Cardiac muscle cell (in vitro differentiated cells and primary cell): ENCODE results near the gene PDE6C. TPM values are rescaled to one million over a fixed set of nuclear protein-coding genes. Genes with fewer than 3 reads are reported as not detected.

Experiments used
- DNase-seq, 2 donors: peaks; one replicate each; pipeline versions ENCODE4 v3.0.0 to v3.0.0-alpha.2; 2010 to 2017; ENCODE audit warnings: low read depth in 1 of 2, low spot score in 1 of 2
- H3K27ac ChIP-seq: fragments of 200-600 bp; sonication (generic); 2 replicates; pipeline ENCODE4 v1.5.1; 2016
- H3K27me3 ChIP-seq: fragments of 200-600 bp; sonication (generic); 2 replicates; pipeline ENCODE4 v1.6.0; 2016; ENCODE audit warnings: control low read depth
- H3K36me3 ChIP-seq: fragments of 200-600 bp; sonication (generic); 2 replicates; pipeline ENCODE4 v1.5.1; 2016; ENCODE audit warnings: control low read depth
- H3K4me1 ChIP-seq: fragments of 200-600 bp; sonication (generic); 2 replicates; pipeline ENCODE4 v1.8.1; 2017; ENCODE audit warnings: low read depth, mild to moderate bottlenecking, mixed run types
- H3K4me3 ChIP-seq: fragments of 200-600 bp; sonication (generic); 2 replicates; pipeline ENCODE4 v1.5.1; 2016; ENCODE audit warnings: mild to moderate bottlenecking
- H3K9me3 ChIP-seq: fragments of 200-600 bp; sonication (generic); 2 replicates; pipeline ENCODE4 v1.5.1; 2017; ENCODE audit warnings: low read depth, mild to moderate bottlenecking, control low read depth
- polyA plus RNA-seq: library from polyadenylated mRNA; unstranded; fragments of >200 nt; fragmentation: Nextera tagmentation; extraction: Ambion mirVana; gene quantifications from 2 replicates; pipeline ENCODE4 v1.2.1, GENCODE V29; 2016
- total RNA-seq: library from RNA; depleted of rRNA; stranded (reverse); fragments of >200 nt; gene quantifications from 2 replicates; pipeline ENCODE4 v1.2.3, GENCODE V29; 2016
- TF ChIP-seq, protein P1 (sequence below): IDR thresholded peaks from 2 replicates; pipeline ENCODE4 v1.5.1; 2012; ENCODE audit warnings: low read depth, mild to moderate bottlenecking, low read length

PDE6C gene
- total and polyA plus RNA-seq, 2 experiments from 2014 or later, result 0.12 TPM; not detected in 1

DNA sequence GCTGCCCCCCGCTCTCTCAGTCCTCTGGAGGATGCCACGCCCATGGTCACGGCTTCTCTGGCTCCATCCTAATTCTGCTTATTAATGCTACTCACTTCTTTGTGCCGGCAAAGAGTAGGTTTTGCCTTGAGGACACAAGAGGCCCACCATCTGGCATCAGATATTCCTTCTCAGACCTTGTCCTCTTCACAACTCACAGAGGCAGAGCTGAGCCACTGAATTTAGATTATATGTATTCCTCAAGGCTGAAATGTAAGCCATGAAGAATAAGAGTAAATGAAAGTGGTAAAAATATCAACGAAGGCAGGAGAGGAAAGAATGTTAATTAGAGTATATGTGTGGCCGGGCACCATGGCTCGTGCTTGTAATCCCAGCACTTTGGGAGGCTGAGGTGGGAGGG, 17.8 kb upstream of the PDE6C start:
- TF ChIP-seq, protein P1, sequence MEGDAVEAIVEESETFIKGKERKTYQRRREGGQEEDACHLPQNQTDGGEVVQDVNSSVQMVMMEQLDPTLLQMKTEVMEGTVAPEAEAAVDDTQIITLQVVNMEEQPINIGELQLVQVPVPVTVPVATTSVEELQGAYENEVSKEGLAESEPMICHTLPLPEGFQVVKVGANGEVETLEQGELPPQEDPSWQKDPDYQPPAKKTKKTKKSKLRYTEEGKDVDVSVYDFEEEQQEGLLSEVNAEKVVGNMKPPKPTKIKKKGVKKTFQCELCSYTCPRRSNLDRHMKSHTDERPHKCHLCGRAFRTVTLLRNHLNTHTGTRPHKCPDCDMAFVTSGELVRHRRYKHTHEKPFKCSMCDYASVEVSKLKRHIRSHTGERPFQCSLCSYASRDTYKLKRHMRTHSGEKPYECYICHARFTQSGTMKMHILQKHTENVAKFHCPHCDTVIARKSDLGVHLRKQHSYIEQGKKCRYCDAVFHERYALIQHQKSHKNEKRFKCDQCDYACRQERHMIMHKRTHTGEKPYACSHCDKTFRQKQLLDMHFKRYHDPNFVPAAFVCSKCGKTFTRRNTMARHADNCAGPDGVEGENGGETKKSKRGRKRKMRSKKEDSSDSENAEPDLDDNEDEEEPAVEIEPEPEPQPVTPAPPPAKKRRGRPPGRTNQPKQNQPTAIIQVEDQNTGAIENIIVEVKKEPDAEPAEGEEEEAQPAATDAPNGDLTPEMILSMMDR, result no peak
- Histone ChIP-seq H3K27ac (no peak overlapping the region), H3K4me1 (no peaks in the 10 kb centered on the region), H3K27me3 (peaks cover 13% of the 10 kb centered on the region), H3K4me3 (no peak overlapping the region), H3K36me3 (no peaks in the 10 kb centered on the region), H3K9me3 (no peaks in the 10 kb centered on the region)
- DNase-seq, result no peak

DNA sequence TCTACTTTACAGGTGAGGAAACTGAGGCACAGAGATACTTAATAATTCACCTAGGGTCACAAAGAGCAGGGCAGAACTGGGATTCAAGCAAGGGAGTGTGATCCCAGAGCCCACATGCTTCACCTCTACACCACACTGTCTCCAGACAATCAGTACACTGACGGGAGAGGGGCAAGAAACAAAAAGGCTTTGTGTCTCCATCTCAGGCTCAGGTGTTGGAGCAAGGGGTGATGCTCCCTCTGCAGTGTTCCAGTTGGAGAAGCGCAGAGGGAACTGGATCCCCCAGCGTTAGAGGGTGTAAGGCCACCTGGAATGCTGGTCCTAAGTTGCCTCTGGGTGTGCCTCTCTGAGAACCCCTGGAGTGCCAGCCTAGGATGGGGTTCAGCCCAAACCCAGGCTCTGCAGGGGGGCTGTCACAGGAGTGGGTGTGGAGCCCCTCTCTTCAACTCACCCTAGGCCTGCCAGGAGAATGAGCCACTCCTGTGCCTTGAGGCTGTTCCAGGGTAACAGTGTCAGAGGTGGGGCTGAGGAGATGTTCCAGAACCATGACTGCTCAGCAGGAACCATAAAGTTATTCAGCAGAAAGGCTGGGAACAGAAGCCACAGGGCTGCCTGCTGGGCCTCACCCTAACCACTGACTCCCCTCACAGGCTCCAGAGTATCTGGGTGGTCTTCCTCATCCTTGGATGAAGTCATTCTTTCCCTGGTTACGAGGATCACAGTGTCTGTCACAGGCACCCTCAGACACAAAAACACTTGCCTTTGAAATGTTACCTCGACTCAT, 16.8 kb upstream of the PDE6C start:
- Histone ChIP-seq H3K4me3 (no peak overlapping the region), H3K36me3 (no peaks in the 10 kb centered on the region), H3K9me3 (no peaks in the 10 kb centered on the region), H3K4me1 (no peaks in the 10 kb centered on the region), H3K27ac (no peak overlapping the region), H3K27me3 (peaks cover 24% of the 10 kb centered on the region)
- no peak for DNase-seq
- TF ChIP-seq, protein P1, result no peak

DNA sequence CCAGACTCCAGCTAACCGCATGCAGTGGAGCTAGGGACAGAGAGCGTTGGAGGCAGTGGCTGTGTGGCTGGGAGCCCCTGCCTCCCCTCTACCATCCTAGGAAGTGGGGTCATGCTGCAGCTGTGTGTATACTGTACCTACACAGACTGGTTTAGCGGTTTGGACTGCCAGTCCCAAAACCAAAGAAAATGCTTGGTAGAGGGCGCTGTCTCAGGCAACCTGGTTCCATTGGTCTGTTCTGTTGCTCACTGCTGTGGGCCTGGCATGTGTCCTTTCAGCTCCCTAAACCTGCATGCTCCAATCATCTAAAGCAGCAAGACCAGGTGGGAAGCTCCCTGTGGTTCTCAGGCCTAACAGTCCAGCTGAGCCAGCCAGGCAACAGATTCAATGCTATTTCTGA, 15.8 kb upstream of the PDE6C start:
- no peak overlapping the region for H3K27ac ChIP-seq
- no peaks in the 10 kb centered on the region for H3K36me3 ChIP-seq
- TF ChIP-seq, protein P1, result no peak
- H3K27me3 ChIP-seq, result peaks cover 33% of the 10 kb centered on the region
- DNase-seq, result no peak
- H3K4me1 ChIP-seq, result no peaks in the 10 kb centered on the region
- H3K9me3 ChIP-seq, result no peaks in the 10 kb centered on the region
- no peak overlapping the region for H3K4me3 ChIP-seq

DNA sequence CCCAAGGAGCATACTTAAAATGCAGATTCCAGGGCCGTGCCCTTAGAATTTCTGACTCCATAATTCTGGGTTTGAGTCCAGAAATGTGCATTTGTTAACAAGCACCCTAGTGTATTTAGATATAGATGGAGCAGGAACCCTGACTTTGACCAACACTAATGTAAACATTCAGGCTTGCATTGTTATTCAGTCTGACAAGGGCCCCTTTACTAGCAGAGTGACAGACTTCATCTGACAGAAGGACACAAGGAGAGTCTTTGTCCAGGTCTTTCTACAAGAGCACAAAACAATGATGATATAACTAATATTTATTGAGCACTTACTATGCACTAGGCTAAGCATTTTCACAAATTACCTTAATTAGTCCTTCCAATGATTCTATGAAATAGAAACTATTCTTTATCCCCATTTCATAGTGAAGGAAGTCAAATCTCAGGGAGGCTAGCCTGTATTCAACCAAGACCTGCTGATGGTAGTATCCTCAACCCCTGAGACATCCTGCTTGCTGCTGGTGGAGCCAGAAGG, 15.2 kb upstream of the PDE6C start:
- TF ChIP-seq, protein P1, result no peak
- Histone ChIP-seq H3K4me3 (no peak overlapping the region), H3K9me3 (no peaks in the 10 kb centered on the region), H3K36me3 (no peaks in the 10 kb centered on the region), H3K27me3 (peaks cover 39% of the 10 kb centered on the region), H3K27ac (no peak overlapping the region), H3K4me1 (no peaks in the 10 kb centered on the region)
- DNase-seq, result no peak

DNA sequence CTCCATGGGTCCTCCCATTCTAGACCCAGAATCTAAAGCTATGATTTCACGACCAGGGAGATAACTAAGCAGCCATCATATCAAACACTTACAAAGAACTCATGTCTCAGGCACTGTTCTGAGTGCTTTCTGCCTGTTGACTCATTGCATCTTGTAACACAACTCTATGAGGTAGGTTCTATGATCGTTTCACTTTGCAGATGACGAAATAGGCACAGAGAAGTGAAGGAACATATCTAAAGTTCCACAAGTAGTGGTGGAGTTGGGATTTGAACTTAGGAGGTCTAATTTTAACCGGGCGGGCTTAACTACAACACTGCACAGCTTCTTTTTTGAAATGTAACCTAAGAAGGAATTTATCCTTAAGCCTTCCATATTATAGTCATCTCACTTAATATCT, 14.2 kb upstream of the PDE6C start:
- peaks cover 50% of the 10 kb centered on the region for H3K27me3 ChIP-seq
- H3K27ac ChIP-seq, result no peak overlapping the region
- H3K36me3 ChIP-seq, result no peaks in the 10 kb centered on the region
- TF ChIP-seq, protein P1, result no peak
- H3K4me1 ChIP-seq, result no peaks in the 10 kb centered on the region
- H3K4me3 ChIP-seq, result no peak overlapping the region
- H3K9me3 ChIP-seq, result no peaks in the 10 kb centered on the region
- peak in 1 of 2 donors; percentile 7 for DNase-seq
